OCI-LY1 (cell line): ENCODE data around the gene NDUFAF3.

Experiments
- H2AFZ ChIP-seq: fragments of 200-600 bp; sonication (generic), shearing (Covaris generic); 2 replicates; pipeline ENCODE4 v1.6.0; 2014; ENCODE audit warnings: antibody characterized with exemption, mild to moderate bottlenecking, low read length
- H3F3A ChIP-seq: fragments of 200-600 bp; sonication (generic), shearing (Covaris generic); 2 replicates; pipeline ENCODE4 v1.6.0; 2014; ENCODE audit warnings: mild to moderate bottlenecking, antibody characterized with exemption, low read length, moderate library complexity; ENCODE audit not compliant: insufficient read depth
- H3K27ac ChIP-seq: fragments of 200-600 bp; sonication (generic); 2 replicates; pipeline ENCODE4 v1.5.1; 2014; ENCODE audit warnings: low read length, mixed run types, mild to moderate bottlenecking, low read depth; ENCODE audit not compliant: poor library complexity, severe bottlenecking
- H3K27me3 ChIP-seq: fragments of 200-600 bp; sonication (generic); 2 replicates; pipeline ENCODE4 v1.6.0; 2014; ENCODE audit warnings: antibody characterized with exemption, mild to moderate bottlenecking, low read length, moderate library complexity; ENCODE audit not compliant: insufficient read depth
- H3K36me3 ChIP-seq: fragments of 200-600 bp; sonication (generic); 2 replicates; pipeline ENCODE4 v1.6.1; 2014; ENCODE audit warnings: mild to moderate bottlenecking, antibody characterized with exemption, low read length, moderate library complexity, mixed read lengths; ENCODE audit not compliant: insufficient read depth
- H3K4me1 ChIP-seq: fragments of 200-600 bp; sonication (generic); 2 replicates; pipeline ENCODE4 v1.5.1; 2014; ENCODE audit warnings: mild to moderate bottlenecking, low read length, moderate library complexity; ENCODE audit not compliant: insufficient read depth, severe bottlenecking
- H3K4me2 ChIP-seq: fragments of 200-600 bp; sonication (generic), shearing (Covaris generic); 2 replicates; pipeline ENCODE4 v1.6.1; 2014; ENCODE audit warnings: low read length
- H3K4me3 ChIP-seq: fragments of 200-600 bp; sonication (generic); 2 replicates; pipeline ENCODE4 v1.5.1; 2014; ENCODE audit warnings: low read length, low read depth, mild to moderate bottlenecking, mixed read lengths; ENCODE audit not compliant: poor library complexity, severe bottlenecking
- H3K79me2 ChIP-seq: fragments of 200-600 bp; shearing (Covaris generic); 2 replicates; pipeline ENCODE4 v1.6.1; 2016; ENCODE audit warnings: mixed run types, low read length, mixed read lengths; ENCODE audit not compliant: insufficient read depth
- H3K9ac ChIP-seq: fragments of 200-600 bp; sonication (generic), shearing (Covaris generic); 2 replicates; pipeline ENCODE4 v1.6.1; 2014; ENCODE audit warnings: mild to moderate bottlenecking, low read length, mixed read lengths
- H3K9me2 ChIP-seq: fragments of 200-600 bp; sonication (generic), shearing (Covaris generic); 2 replicates; pipeline ENCODE4 v1.6.1; 2014; ENCODE audit warnings: low read depth, mild to moderate bottlenecking, low read length, mixed read lengths
- H3K9me3 ChIP-seq: fragments of 200-600 bp; shearing (Covaris generic); 2 replicates; pipeline ENCODE4 v1.6.1; 2014; ENCODE audit warnings: low read length, mixed read lengths
- H4K20me1 ChIP-seq: fragments of 200-600 bp; sonication (generic), shearing (Covaris generic); 2 replicates; pipeline ENCODE4 v1.6.0; 2016; ENCODE audit warnings: mild to moderate bottlenecking, low read length; ENCODE audit not compliant: insufficient read depth
- CTCF ChIP-seq: fragments of 200-600 bp; sonication (generic), shearing (Covaris generic); IDR thresholded peaks from 2 replicates; pipeline ENCODE4 v1.5.1; 2017; ENCODE audit warnings: mild to moderate bottlenecking, antibody characterized with exemption, low read length, moderate library complexity, mixed read lengths
- EZH2 ChIP-seq: fragments of 200-600 bp; sonication (generic), shearing (Covaris generic); IDR thresholded peaks from 2 replicates; pipeline ENCODE4 v1.8.0; 2017; ENCODE audit warnings: borderline replicate concordance, mixed run types, mild to moderate bottlenecking, antibody characterized with exemption, low read length, moderate library complexity, mixed read lengths

The NDUFAF3 gene

DNA sequence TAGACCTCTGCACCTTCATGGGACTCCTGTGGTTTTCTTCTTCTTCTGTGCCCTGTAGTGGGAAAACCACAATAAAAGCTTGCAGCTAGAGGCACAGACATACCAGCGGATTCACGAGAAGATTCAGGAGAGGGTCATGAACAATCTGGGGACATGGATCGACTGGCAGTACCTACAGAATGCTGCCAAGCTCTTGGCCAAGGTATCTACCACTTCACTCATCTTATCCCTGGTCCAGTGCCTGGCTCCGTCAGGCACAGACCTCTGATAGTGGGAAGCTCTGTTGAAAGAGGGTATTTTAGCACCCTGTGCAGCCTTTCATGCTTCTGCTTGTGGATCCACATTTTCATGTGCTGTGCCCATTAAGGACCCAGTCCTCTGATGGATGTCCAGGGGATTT, 41.6 kb upstream of the NDUFAF3 start:
- H2AFZ ChIP-seq: no peak overlapping the region
- no peaks in the 10 kb centered on the region for H4K20me1 ChIP-seq
- no peak overlapping the region for H3K9ac ChIP-seq
- no peaks in the 10 kb centered on the region for H3K9me2 ChIP-seq
- no peak overlapping the region for H3K4me3 ChIP-seq
- no peaks in the 10 kb centered on the region for H3K27me3 ChIP-seq
- TF ChIP-seq CTCF (no peak), EZH2 (no peak)
- H3K36me3 ChIP-seq: peaks cover 88% of the 10 kb centered on the region
- H3K4me1 ChIP-seq: no peaks in the 10 kb centered on the region
- no peaks in the 10 kb centered on the region for H3F3A ChIP-seq
- no peaks in the 10 kb centered on the region for H3K79me2 ChIP-seq
- no peak overlapping the region for H3K4me2 ChIP-seq
- no peaks in the 10 kb centered on the region for H3K9me3 ChIP-seq
- no peak overlapping the region for H3K27ac ChIP-seq

- no peaks in the 10 kb centered on the region for H3K9me2 ChIP-seq
- H3K4me3 ChIP-seq: no peak overlapping the region
- H2AFZ ChIP-seq: no peak overlapping the region
- no peak overlapping the region for H3K4me2 ChIP-seq
- H3K79me2 ChIP-seq: no peaks in the 10 kb centered on the region
- no peaks in the 10 kb centered on the region for H3K9me3 ChIP-seq
- TF ChIP-seq CTCF (no peak), EZH2 (no peak)
- no peak overlapping the region for H3K27ac ChIP-seq
- H4K20me1 ChIP-seq: no peaks in the 10 kb centered on the region
- no peaks in the 10 kb centered on the region for H3K4me1 ChIP-seq
- peaks cover 82% of the 10 kb centered on the region for H3K36me3 ChIP-seq
- no peak overlapping the region for H3K9ac ChIP-seq
- no peaks in the 10 kb centered on the region for H3F3A ChIP-seq
- no peaks in the 10 kb centered on the region for H3K27me3 ChIP-seq
Observed at GRCh38 chr3:48982016-48982415, 39.9 kb upstream of the NDUFAF3 start.

DNA sequence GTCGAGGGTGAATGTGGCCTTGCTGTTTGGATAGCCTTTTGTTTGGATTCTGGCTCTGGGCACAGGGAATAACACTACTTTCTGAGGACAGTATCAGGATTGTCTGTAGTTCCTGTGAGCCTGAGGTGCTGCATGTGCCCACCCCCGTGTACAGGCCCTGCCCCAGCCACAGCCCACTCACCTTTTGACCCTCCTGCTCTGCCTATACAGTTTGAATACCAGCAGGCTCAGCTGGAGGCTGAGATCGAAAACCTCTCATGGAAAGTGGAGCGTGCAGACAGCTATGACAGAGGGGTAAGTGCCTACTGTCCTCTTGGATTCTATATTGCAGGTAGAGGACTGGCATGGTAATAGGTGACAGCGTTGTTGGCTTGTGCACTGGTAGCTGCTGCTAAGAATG, 39.2 kb upstream of the NDUFAF3 start:
- H3K9me3 ChIP-seq: no peaks in the 10 kb centered on the region
- H3K4me3 ChIP-seq: no peak overlapping the region
- no peak overlapping the region for H3K9ac ChIP-seq
- H4K20me1 ChIP-seq: no peaks in the 10 kb centered on the region
- TF ChIP-seq CTCF: no peak
- TF ChIP-seq EZH2: no peak
- peaks cover 79% of the 10 kb centered on the region for H3K36me3 ChIP-seq
- no peak overlapping the region for H2AFZ ChIP-seq
- H3K79me2 ChIP-seq: no peaks in the 10 kb centered on the region
- no peaks in the 10 kb centered on the region for H3K4me1 ChIP-seq
- no peak overlapping the region for H3K27ac ChIP-seq
- no peak overlapping the region for H3K4me2 ChIP-seq
- no peaks in the 10 kb centered on the region for H3F3A ChIP-seq
- no peaks in the 10 kb centered on the region for H3K9me2 ChIP-seq
- H3K27me3 ChIP-seq: no peaks in the 10 kb centered on the region
